ENCODE data around the gene ERBB4. TPM values are rescaled to one million over a fixed set of nuclear protein-coding genes. Genes with fewer than 3 reads are reported as not detected.

Gene ERBB4
- total and polyA plus RNA-seq, 2 of the 8 experiments (the other 6 are each of a cell fraction or from before 2014, with no cell fraction given): 0.34 to 1.3 TPM

GRCh38 chr2:212530991-212531390 is 7.6 kb downstream of the ERBB4 start:
- Histone ChIP-seq H3K23me2 (ENCODE audit: low read depth, low read length) (no peaks in the 10 kb centered on the region), H4K5ac (ENCODE audit: insufficient read length, low read depth, low read length) (no peak overlapping the region), H2BK120ac (replicated peaks; ENCODE audit: low read depth, low read length) (no peak overlapping the region), H3K79me1 (ENCODE audit: low read depth, low read length) (no peaks in the 10 kb centered on the region), H3K9ac (replicated peaks in 1 of 4; ENCODE audit: extremely low read depth in 1 of 4, low read depth in 3 of 4, low read length in 3 of 4) (no peak overlapping the region), H4K8ac (ENCODE audit: extremely low read depth, insufficient read depth, low read length) (no peak overlapping the region), H3K4me1 (replicated peaks in 1 of 4; ENCODE audit: control insufficient read depth in 3 of 4, insufficient read depth in 4 of 4, low read length in 3 of 4) (peaks cover 0 to 2% (median under 1%) of the 10 kb centered on the region in 4 experiments; a peak in 3 of 7 replicates), H2BK12ac (ENCODE audit: low read depth, low read length) (no peak overlapping the region), H2BK20ac (ENCODE audit: low read length) (no peak overlapping the region), H3K79me2 (ENCODE audit: control insufficient read depth in 1 of 2, insufficient read depth in 2 of 2, low read length in 2 of 2) (no peaks in the 10 kb centered on the region), H3K56ac (replicated peaks; ENCODE audit: insufficient read length, low read depth, low read length) (no peak overlapping the region), H2AFZ (ENCODE audit: low read length) (no peak overlapping the region), H4K91ac (replicated peaks; ENCODE audit: insufficient read length, low read length) (no peak overlapping the region), H3K23ac (ENCODE audit: insufficient read length) (no peak overlapping the region), H3K18ac (ENCODE audit: extremely low read depth, low read length) (no peak overlapping the region), H3K4me2 (ENCODE audit: insufficient read depth in 1 of 2, low read depth in 2 of 2, low read length in 2 of 2) (no peak overlapping the region), H3K14ac (ENCODE audit: insufficient read length) (no peak overlapping the region), H3K27me3 (replicated peaks in 1 of 4; ENCODE audit: control insufficient read depth in 3 of 4, extremely low read depth in 1 of 4, insufficient read depth in 3 of 4, low read length in 3 of 4) (peaks cover under 1 to 9% (median 7%) of the 10 kb centered on the region in 4 experiments), H3K4ac (replicated peaks; ENCODE audit: insufficient read length, low read depth, low read length) (no peak overlapping the region), H2BK15ac (ENCODE audit: low read length) (no peak overlapping the region), H3K27ac (ENCODE audit: low read depth, low read length) (no peak overlapping the region), H3K4me3 (ENCODE audit: extremely low read depth in 1 of 4, insufficient read depth in 2 of 4, low read depth in 3 of 4, low read length in 4 of 4) (no peak overlapping the region), H2AK5ac (ENCODE audit: low read depth, low read length) (no peak overlapping the region), H4K20me1 (replicated peaks in 1 of 2; ENCODE audit: control insufficient read depth in 1 of 2, insufficient read depth in 2 of 2, low read length in 2 of 2) (peaks cover 1 to 2% of the 10 kb centered on the region in 2 experiments), H2BK5ac (ENCODE audit: low read depth, low read length) (no peak overlapping the region), H3K36me3 (ENCODE audit: control insufficient read depth in 2 of 4, insufficient read depth in 4 of 4, low read length in 3 of 4) (no peaks in the 10 kb centered on the region), H3K9me3 (ENCODE audit: insufficient read depth in 2 of 2, low read depth in 1 of 2, low read length in 1 of 2) (no peaks in the 10 kb centered on the region)
- CTCF ChIA-PET (ENCODE audit: partially characterized antibody): interaction anchor here (1.3 to 1.5 kb wide), 2 partner anchors 352 to 354 kb away, joined by 4 to 8 read pairs; no protein-coding TSS in a partner anchor
- DNase-seq (ENCODE audit: low read depth in 1 of 2, low spot score in 2 of 2): no peak
- POLR2A ChIA-PET (ENCODE audit: partially characterized antibody): no interaction called here
- no peak for FAIRE-seq
- 81% methylated on average over 3 of the region's 3 CpGs; no CpG with 5 or more reads in 1 of the 2 experiments for whole genome bisulfite sequencing, 2 experiments (ENCODE audit: extremely low coverage in 1 of 2, insufficient coverage in 1 of 2, insufficient read length in 1 of 2, insufficient replicate concordance in 2 of 2, low coverage in 1 of 2, low lambda C conversion rate in 2 of 2, missing lambda C conversion rate in 1 of 2)
- TF ChIP-seq BRCA1 (IDR thresholded peaks at IDR 0.05; ENCODE audit: low read depth, low read length) (no peak), TCF12 (IDR thresholded peaks at IDR 0.05; ENCODE audit: low read depth, low read length) (no peak)
